GM11168 (cell line): ENCODE results near the gene SPIN3.
"Not testable (repeated sequence)": the region's sequence is repeated elsewhere in the genome, so short reads cannot be mapped to it uniquely, and the experiment has no call there.

Source experiments
- in situ Hi-C: fragments of 300-500 bp; cut with MboI; formaldehyde crosslinking; loops from one replicate; pipeline ENCODE4 v1.12.0; 2022; ENCODE audit warnings: low sequenced_read_pairs; ENCODE audit not compliant: unreplicated experiment

SPIN3 gene

GRCh38 chrX:56995271-56995994 lies at the start of gene SPIN3:
TSS of gene SPIN3 (minus strand) at chrX:56995541. CDS start at chrX:56994947, 594 bp downstream.
- in situ Hi-C loops, result no loop called here

GRCh38 chrX:57044245-57044644 lies 48.9 kb upstream of the SPIN3 start:
- in situ Hi-C loops, result no loop called here

GRCh38 chrX:57037265-57037664 lies 41.9 kb upstream of the SPIN3 start:
- in situ Hi-C loops, result not testable (repeated sequence)

- in situ Hi-C loops, result no loop called here
Measured at GRCh38 chrX:56994375-56995270, 718 bp downstream of the SPIN3 start.

- in situ Hi-C loops, result loop anchor here (10.0 kb wide), 1 partner anchor 173 kb away; no protein-coding TSS in a partner anchor
Measured at GRCh38 chrX:56987741-56988140, 7.6 kb downstream of the SPIN3 start.

- in situ Hi-C loops, result loop anchor here (10.0 kb wide), 1 partner anchor 171 kb away; no protein-coding TSS in a partner anchor
Measured at GRCh38 chrX:56986138-56986537, 9.2 kb downstream of the SPIN3 start.

GRCh38 chrX:56978172-56978571 lies 17.2 kb downstream of the SPIN3 start:
- in situ Hi-C loops, result no loop called here

- in situ Hi-C loops, result no loop called here
Measured at GRCh38 chrX:56975611-56976010, 19.7 kb downstream of the SPIN3 start.

GRCh38 chrX:56974408-56974807 lies 20.9 kb downstream of the SPIN3 start:
- in situ Hi-C loops, result no loop called here

GRCh38 chrX:56969559-56969958 lies 25.8 kb downstream of the SPIN3 start:
- in situ Hi-C loops, result no loop called here

GRCh38 chrX:56968980-56969379 lies 26.4 kb downstream of the SPIN3 start:
- in situ Hi-C loops, result no loop called here

GRCh38 chrX:56963377-56963776 lies 32.0 kb downstream of the SPIN3 start:
- in situ Hi-C loops, result no loop called here

- in situ Hi-C loops, result no loop called here
Measured at GRCh38 chrX:56947699-56948098, 47.6 kb downstream of the SPIN3 start.

- in situ Hi-C loops, result not testable (repeated sequence)
Measured at GRCh38 chrX:56946201-56946600, 49.1 kb downstream of the SPIN3 start.

- in situ Hi-C loops, result not testable (repeated sequence)
Measured at GRCh38 chrX:56945226-56945625, 50.1 kb downstream of the SPIN3 start.

GRCh38 chrX:56943264-56943663 lies 52.1 kb downstream of the SPIN3 start:
- in situ Hi-C loops, result no loop called here
